Measurements from ENCODE around the gene NR5A1. TPM values are rescaled to one million over a fixed set of nuclear protein-coding genes. Genes with fewer than 3 reads are reported as not detected.
A peak's percentile ranks its signal among the peaks of the same experiment; 100 is the strongest.

Gene NR5A1
- total RNA-seq, 1 donor from 2014 or later = 1.2 TPM

GRCh38 chr9:124512806-124513204 lies 5.6 kb upstream of the NR5A1 start:
- peak overlapping the region; percentile 24 for H3K4me3 Mint-ChIP-seq (ENCODE audit: unreplicated experiment)
- peaks cover 43% of the 10 kb centered on the region for H3K4me1 Mint-ChIP-seq (ENCODE audit: unreplicated experiment)
- H3K9me3 Mint-ChIP-seq (ENCODE audit: unreplicated experiment) = no peaks in the 10 kb centered on the region
- DNase-seq (ENCODE audit: low spot score) = no peak
- TF ChIP-seq CTCF (IDR thresholded peaks at IDR 0.05; ENCODE audit: unreplicated experiment) = no peak
- H3K36me3 Mint-ChIP-seq (ENCODE audit: low read depth, unreplicated experiment) = peaks cover 13% of the 10 kb centered on the region
- H3K27ac Mint-ChIP-seq (ENCODE audit: unreplicated experiment) = no peak overlapping the region
- peaks cover 7% of the 10 kb centered on the region for H3K27me3 Mint-ChIP-seq (ENCODE audit: unreplicated experiment)

- Mint-ChIP-seq H3K36me3 (ENCODE audit: low read depth, unreplicated experiment) (peaks cover 11% of the 10 kb centered on the region), H3K9me3 (ENCODE audit: unreplicated experiment) (no peaks in the 10 kb centered on the region), H3K27ac (ENCODE audit: unreplicated experiment) (peak overlapping the region; percentile 34), H3K27me3 (ENCODE audit: unreplicated experiment) (peaks cover 7% of the 10 kb centered on the region), H3K4me3 (ENCODE audit: unreplicated experiment) (peak overlapping the region; percentile 27), H3K4me1 (ENCODE audit: unreplicated experiment) (peaks cover 36% of the 10 kb centered on the region)
- no peak for TF ChIP-seq CTCF (IDR thresholded peaks at IDR 0.05; ENCODE audit: unreplicated experiment)
- DNase-seq (ENCODE audit: low spot score) = no peak
Measured at GRCh38 chr9:124511891-124512805, 4.9 kb upstream of the NR5A1 start.

GRCh38 chr9:124511426-124511840 lies 4.2 kb upstream of the NR5A1 start:
- no peak overlapping the region for H3K27ac Mint-ChIP-seq (ENCODE audit: unreplicated experiment)
- TF ChIP-seq CTCF (IDR thresholded peaks at IDR 0.05; ENCODE audit: unreplicated experiment) = no peak
- H3K9me3 Mint-ChIP-seq (ENCODE audit: unreplicated experiment) = no peaks in the 10 kb centered on the region
- peaks cover 34% of the 10 kb centered on the region for H3K4me1 Mint-ChIP-seq (ENCODE audit: unreplicated experiment)
- no peak for DNase-seq (ENCODE audit: low spot score)
- peaks cover 5% of the 10 kb centered on the region for H3K27me3 Mint-ChIP-seq (ENCODE audit: unreplicated experiment)
- H3K4me3 Mint-ChIP-seq (ENCODE audit: unreplicated experiment) = no peak overlapping the region
- peaks cover 4% of the 10 kb centered on the region for H3K36me3 Mint-ChIP-seq (ENCODE audit: low read depth, unreplicated experiment)

GRCh38 chr9:124510650-124511425 lies 3.6 kb upstream of the NR5A1 start:
- no peak for TF ChIP-seq CTCF (IDR thresholded peaks at IDR 0.05; ENCODE audit: unreplicated experiment)
- Mint-ChIP-seq H3K9me3 (ENCODE audit: unreplicated experiment) (no peaks in the 10 kb centered on the region), H3K4me1 (ENCODE audit: unreplicated experiment) (peaks cover 34% of the 10 kb centered on the region), H3K27me3 (ENCODE audit: unreplicated experiment) (peaks cover 7% of the 10 kb centered on the region), H3K4me3 (ENCODE audit: unreplicated experiment) (no peak overlapping the region), H3K27ac (ENCODE audit: unreplicated experiment) (no peak overlapping the region), H3K36me3 (ENCODE audit: low read depth, unreplicated experiment) (peaks cover 4% of the 10 kb centered on the region)
- no peak for DNase-seq (ENCODE audit: low spot score)

All from endothelial cell (in vitro differentiated cells).